ENCODE data around the gene COQ10B. TPM values are rescaled to one million over a fixed set of nuclear protein-coding genes. Genes with fewer than 3 reads are reported as not detected.
A peak's percentile ranks its signal among the peaks of the same experiment; 100 is the strongest.

The COQ10B gene
- total RNA-seq, 1 donor from 2014 or later, result 11.0 TPM

DNA sequence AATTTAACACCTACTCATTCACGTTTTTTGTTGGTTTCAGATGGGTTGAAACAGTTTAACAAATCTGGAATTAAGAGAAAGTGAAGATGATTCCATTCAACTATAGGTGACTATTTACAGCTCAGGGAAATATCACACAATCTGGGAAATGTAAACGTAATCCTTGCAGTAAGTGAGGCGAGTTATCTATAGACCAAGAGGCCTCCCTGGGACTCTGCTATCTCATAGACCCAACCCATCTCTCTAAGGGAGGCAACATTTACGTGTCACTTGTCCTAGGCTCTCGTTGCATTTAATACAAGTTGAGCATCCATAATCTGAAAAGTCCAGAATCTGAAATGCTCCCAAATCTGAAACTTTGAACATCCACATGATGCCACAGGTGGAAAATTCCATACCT lies 60.6 kb downstream of the COQ10B start:
- no peak overlapping the region for H3K4me3 Mint-ChIP-seq (ENCODE audit: low read depth)
- no peak overlapping the region for H3K27ac Mint-ChIP-seq
- no peaks in the 10 kb centered on the region for H3K27me3 Mint-ChIP-seq
- peaks cover 1% of the 10 kb centered on the region for H3K36me3 Mint-ChIP-seq (ENCODE audit: insufficient read depth)
- TF ChIP-seq, protein P1, sequence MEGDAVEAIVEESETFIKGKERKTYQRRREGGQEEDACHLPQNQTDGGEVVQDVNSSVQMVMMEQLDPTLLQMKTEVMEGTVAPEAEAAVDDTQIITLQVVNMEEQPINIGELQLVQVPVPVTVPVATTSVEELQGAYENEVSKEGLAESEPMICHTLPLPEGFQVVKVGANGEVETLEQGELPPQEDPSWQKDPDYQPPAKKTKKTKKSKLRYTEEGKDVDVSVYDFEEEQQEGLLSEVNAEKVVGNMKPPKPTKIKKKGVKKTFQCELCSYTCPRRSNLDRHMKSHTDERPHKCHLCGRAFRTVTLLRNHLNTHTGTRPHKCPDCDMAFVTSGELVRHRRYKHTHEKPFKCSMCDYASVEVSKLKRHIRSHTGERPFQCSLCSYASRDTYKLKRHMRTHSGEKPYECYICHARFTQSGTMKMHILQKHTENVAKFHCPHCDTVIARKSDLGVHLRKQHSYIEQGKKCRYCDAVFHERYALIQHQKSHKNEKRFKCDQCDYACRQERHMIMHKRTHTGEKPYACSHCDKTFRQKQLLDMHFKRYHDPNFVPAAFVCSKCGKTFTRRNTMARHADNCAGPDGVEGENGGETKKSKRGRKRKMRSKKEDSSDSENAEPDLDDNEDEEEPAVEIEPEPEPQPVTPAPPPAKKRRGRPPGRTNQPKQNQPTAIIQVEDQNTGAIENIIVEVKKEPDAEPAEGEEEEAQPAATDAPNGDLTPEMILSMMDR (IDR thresholded peaks at IDR 0.05; ENCODE audit: unreplicated experiment), result no peak
- DNase-seq (ENCODE audit: low spot score, unreplicated experiment), result no peak
- H3K4me1 Mint-ChIP-seq (ENCODE audit: low read depth), result peaks cover 15% of the 10 kb centered on the region
- no peaks in the 10 kb centered on the region for H3K9me3 Mint-ChIP-seq (ENCODE audit: low read depth)

DNA sequence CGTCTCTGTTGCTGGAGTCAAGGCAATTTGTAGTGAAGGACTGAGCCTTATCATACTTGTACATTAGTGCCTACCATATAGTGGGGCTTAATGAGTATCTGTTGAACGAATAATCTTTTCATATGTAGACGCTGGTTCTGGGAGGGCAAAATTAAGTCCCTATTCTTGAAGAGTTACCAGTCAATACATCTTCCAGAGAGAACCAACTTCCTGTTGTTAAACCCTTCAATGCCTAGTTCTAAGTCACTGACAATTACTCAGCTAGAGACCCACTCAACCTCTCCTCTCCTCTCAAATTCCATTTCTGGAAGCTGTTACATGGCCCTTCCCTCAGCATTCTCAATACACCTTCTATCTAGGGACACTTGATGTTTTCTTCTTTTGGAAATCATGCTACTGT lies 61.4 kb downstream of the COQ10B start:
- peak overlapping the region; percentile 99 for H3K27ac Mint-ChIP-seq
- peaks cover 15% of the 10 kb centered on the region for H3K4me1 Mint-ChIP-seq (ENCODE audit: low read depth)
- DNase-seq (ENCODE audit: low spot score, unreplicated experiment), result no peak
- H3K27me3 Mint-ChIP-seq, result no peaks in the 10 kb centered on the region
- H3K4me3 Mint-ChIP-seq (ENCODE audit: low read depth), result peak overlapping the region; percentile 88
- no peaks in the 10 kb centered on the region for H3K9me3 Mint-ChIP-seq (ENCODE audit: low read depth)
- TF ChIP-seq, protein P1 (IDR thresholded peaks at IDR 0.05; ENCODE audit: unreplicated experiment), result no peak
- peaks cover 9% of the 10 kb centered on the region for H3K36me3 Mint-ChIP-seq (ENCODE audit: insufficient read depth)

DNA sequence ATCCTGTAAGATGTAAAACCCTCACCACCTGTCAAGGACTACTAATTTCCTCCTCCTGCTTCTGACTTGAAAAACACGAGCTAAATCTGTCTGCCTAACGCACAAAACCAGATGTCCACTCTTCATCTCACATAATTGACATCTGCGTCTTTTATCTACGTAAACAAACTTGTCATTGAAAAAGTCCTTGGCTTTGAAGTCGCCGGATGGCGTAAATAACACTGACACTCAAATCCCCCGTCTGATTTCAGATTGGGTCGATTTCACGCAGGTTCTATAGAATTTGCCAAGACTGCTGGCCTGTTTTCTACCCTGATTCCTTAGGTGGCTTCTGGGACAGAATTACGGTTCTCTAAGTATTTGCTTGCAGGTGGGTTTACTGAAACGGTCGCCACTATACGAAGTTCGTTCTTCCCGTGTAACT lies 62.0 kb downstream of the COQ10B start:
- Mint-ChIP-seq H3K4me3 (ENCODE audit: low read depth) (peak overlapping the region; percentile 88), H3K9me3 (ENCODE audit: low read depth) (peaks cover under 1% of the 10 kb centered on the region), H3K4me1 (ENCODE audit: low read depth) (peaks cover 15% of the 10 kb centered on the region), H3K36me3 (ENCODE audit: insufficient read depth) (peaks cover 14% of the 10 kb centered on the region), H3K27ac (peak overlapping the region; percentile 99), H3K27me3 (no peaks in the 10 kb centered on the region)
- TF ChIP-seq, protein P1 (IDR thresholded peaks at IDR 0.05; ENCODE audit: unreplicated experiment), result no peak
- no peak for DNase-seq (ENCODE audit: low spot score, unreplicated experiment)

DNA sequence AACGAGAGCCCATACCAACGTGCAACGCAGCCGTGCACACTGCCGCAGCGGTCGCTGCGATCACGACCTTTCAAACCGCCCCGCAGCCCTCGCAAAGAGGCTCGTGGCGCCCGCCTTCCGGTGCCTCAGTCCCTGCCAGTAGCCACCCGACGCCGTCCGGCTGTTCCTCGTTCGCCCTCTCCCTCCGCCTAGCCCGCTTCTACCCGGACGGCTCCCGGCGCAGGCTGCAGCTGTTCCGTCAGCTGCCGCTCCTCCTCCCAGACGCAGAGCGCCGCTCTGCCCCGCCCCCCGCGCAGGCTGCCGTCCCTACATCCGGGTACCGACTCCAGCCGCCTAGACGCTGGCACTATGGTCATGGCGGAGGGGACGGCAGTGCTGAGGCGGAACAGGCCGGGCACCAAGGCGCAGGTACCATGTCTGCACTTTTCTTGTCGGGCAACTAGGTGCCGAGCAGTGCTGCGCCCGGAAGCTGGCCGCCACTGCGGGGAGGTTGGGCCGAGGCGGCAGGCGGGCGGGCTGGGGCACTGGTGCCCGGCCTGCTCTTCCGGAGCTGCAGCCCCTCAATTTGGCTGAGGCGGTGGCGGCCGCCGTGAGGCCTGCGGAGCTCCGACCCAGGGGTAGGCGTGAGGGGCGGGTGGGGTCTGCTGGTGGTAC lies 62.5 kb downstream of the COQ10B start, which contains the start of gene MOB4:
Gene MOB4 (plus strand): TSS at position 328 of the 654 bp plus-strand sequence. CDS start 21 bp downstream, at position 349.
- TF ChIP-seq, protein P1 (IDR thresholded peaks at IDR 0.05; ENCODE audit: unreplicated experiment), result no peak
- peaks cover 5% of the 10 kb centered on the region for H3K9me3 Mint-ChIP-seq (ENCODE audit: low read depth)
- peak within 1 kb of the TSS; percentile 99 for H3K27ac Mint-ChIP-seq

DNA sequence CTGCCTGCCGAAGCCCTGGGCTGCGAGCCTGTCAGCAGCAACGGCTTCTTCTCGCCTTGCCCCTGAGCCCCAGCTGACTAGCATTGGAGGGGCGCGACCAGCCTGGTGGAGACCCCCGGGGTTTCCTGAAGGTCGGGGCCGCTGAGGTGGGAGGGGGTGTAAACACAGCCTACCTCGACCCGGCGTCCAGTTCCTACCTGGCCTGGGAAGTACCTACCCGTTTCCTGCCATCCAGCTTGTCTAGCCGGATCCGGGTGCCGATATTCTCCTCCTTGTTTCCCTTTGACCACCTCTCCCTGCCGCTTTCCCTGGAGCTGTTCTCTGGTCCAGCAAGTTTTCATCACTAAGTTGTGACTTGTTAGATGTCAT lies 63.0 kb downstream of the COQ10B start:
- peak overlapping the region; percentile 88 for H3K4me3 Mint-ChIP-seq (ENCODE audit: low read depth)
- H3K4me1 Mint-ChIP-seq (ENCODE audit: low read depth), result peaks cover 15% of the 10 kb centered on the region
- H3K27me3 Mint-ChIP-seq, result no peaks in the 10 kb centered on the region
- no peak for DNase-seq (ENCODE audit: low spot score, unreplicated experiment)
- TF ChIP-seq, protein P1 (IDR thresholded peaks at IDR 0.05; ENCODE audit: unreplicated experiment), result no peak
- H3K36me3 Mint-ChIP-seq (ENCODE audit: insufficient read depth), result peaks cover 21% of the 10 kb centered on the region
- peaks cover 9% of the 10 kb centered on the region for H3K9me3 Mint-ChIP-seq (ENCODE audit: low read depth)
- peak overlapping the region; percentile 99 for H3K27ac Mint-ChIP-seq

More for the DNA sequence above, 62.5 kb downstream of the COQ10B start, which contains the start of gene MOB4:
- no peaks in the 10 kb centered on the region for H3K27me3 Mint-ChIP-seq
- peak; percentile 96 for DNase-seq (ENCODE audit: low spot score, unreplicated experiment)
- H3K36me3 Mint-ChIP-seq (ENCODE audit: insufficient read depth), result peaks cover 17% of the 10 kb centered on the region
- H3K4me3 Mint-ChIP-seq (ENCODE audit: low read depth), result peak within 1 kb of the TSS; percentile 88
- H3K4me1 Mint-ChIP-seq (ENCODE audit: low read depth), result peaks cover 15% of the 10 kb centered on the region

Measured in progenitor cell of endocrine pancreas (in vitro differentiated cells).